Activated naive CD8-positive, alpha-beta T cell treated with anti-CD3 and anti-CD28 coated beads, Interleukin-2, amount 50 U/mL, for 24 hours (primary cell): ENCODE measurements around the gene CELSR3.

Source experiments
- ATAC-seq: fragments of 150-1000 bp; cut with Tn5 transposase; one replicate; pipeline ENCODE4 v1.10.0; 2021
- DNase-seq: peaks from one replicate; pipeline ENCODE4 v3.0.0; 2021
- H3K27ac Mint-ChIP-seq: one replicate; pipeline ENCODE4 v1.8.0; 2021; ENCODE audit warnings: mild to moderate bottlenecking, mixed read lengths
- H3K27me3 Mint-ChIP-seq: one replicate; pipeline ENCODE4 v1.8.0; 2021; ENCODE audit warnings: mixed read lengths
- H3K36me3 Mint-ChIP-seq: one replicate; pipeline ENCODE4 v1.8.0; 2021; ENCODE audit warnings: low read depth, mixed read lengths
- H3K4me1 Mint-ChIP-seq: one replicate; pipeline ENCODE4 v1.8.0; 2021; ENCODE audit warnings: mixed read lengths
- H3K4me3 Mint-ChIP-seq: one replicate; pipeline ENCODE4 v1.8.0; 2021; ENCODE audit warnings: mild to moderate bottlenecking, moderate library complexity, mixed read lengths
- H3K9me3 Mint-ChIP-seq: one replicate; pipeline ENCODE4 v1.8.0; 2021; ENCODE audit warnings: mixed read lengths

The CELSR3 gene

GRCh38 chr3:48692551-48692950, 29.9 kb upstream of the CELSR3 start:
- ATAC-seq: peak; percentile 19
- Mint-ChIP-seq H3K27me3 (no peaks in the 10 kb centered on the region), H3K27ac (no peak overlapping the region), H3K9me3 (no peaks in the 10 kb centered on the region), H3K36me3 (peaks cover 29% of the 10 kb centered on the region), H3K4me3 (no peak overlapping the region), H3K4me1 (peaks cover 9% of the 10 kb centered on the region)
- DNase-seq: no peak

DNA sequence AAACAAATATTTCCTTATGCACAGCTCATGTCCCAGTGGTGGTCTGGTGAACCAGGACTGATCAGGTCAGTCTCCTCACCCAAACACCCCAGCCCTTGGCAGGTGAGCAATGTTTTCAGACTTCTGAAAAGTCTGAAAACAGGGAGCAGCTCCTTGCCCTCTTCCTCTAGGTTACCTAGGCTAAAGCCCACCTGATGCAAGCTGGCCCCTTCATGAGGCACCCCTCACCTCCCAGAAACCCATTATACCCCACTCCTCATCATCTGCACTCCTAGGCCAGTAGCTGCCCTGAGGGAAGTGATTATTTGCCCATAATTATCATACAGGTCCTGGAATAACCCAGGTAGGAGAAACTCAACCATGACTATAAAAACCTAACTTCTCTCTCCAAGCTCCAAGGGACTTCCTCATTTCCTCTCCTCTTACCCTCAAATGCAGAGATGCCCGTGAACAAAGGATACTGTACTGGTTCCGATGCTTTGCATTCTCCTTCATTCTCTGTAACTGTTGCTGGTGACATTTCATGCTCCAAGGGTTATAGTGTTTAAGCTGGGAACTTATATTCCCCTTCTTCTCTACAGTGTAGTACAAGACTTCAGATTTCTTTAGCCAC, 28.3 kb upstream of the CELSR3 start:
- H3K9me3 Mint-ChIP-seq: no peaks in the 10 kb centered on the region
- H3K27ac Mint-ChIP-seq: no peak overlapping the region
- no peak for ATAC-seq
- no peak for DNase-seq
- peaks cover 6% of the 10 kb centered on the region for H3K4me1 Mint-ChIP-seq
- no peaks in the 10 kb centered on the region for H3K27me3 Mint-ChIP-seq
- no peak overlapping the region for H3K4me3 Mint-ChIP-seq
- H3K36me3 Mint-ChIP-seq: peaks cover 31% of the 10 kb centered on the region

DNA sequence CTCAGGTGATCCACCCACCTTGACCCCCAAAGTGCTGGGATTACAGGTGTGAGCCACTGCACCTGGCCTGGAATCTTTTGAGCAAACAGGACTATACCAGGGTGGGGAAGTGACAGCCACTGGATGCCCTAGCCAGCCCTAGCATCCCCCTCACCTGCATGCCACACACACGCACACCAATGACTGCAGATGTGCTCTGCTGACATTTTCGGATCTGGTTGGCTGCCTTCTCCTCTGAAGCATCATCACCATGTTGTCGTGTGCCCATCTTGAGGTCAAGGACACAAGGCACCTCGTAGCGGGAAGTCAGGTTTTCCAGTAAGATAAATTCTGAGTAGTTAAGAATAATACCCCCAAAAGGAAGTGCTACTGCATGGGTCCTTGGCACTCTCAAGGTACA, 26.7 kb upstream of the CELSR3 start:
- H3K4me3 Mint-ChIP-seq: no peak overlapping the region
- no peaks in the 10 kb centered on the region for H3K27me3 Mint-ChIP-seq
- DNase-seq (no peak), ATAC-seq (no peak)
- H3K4me1 Mint-ChIP-seq: peaks cover 9% of the 10 kb centered on the region
- H3K27ac Mint-ChIP-seq: no peak overlapping the region
- H3K9me3 Mint-ChIP-seq: no peaks in the 10 kb centered on the region
- peaks cover 30% of the 10 kb centered on the region for H3K36me3 Mint-ChIP-seq

DNA sequence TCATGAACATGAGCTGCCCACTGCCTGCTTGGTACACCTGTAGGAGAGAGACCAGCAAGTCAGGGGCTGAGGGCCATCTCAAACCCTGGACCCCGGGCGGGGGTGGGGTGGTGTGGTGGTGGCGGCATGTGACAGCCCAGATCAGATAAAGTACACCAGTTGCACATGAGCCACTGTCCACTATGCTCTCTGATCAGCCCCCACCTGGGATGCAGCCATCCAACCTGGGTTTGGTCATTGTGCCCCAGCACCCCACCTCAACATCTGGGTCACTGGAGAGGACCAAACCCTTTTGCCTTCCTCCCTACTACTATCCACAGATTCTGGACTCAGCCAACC, 26.0 kb upstream of the CELSR3 start:
- Mint-ChIP-seq H3K27me3 (no peaks in the 10 kb centered on the region), H3K9me3 (no peaks in the 10 kb centered on the region), H3K4me1 (peaks cover 15% of the 10 kb centered on the region), H3K27ac (no peak overlapping the region), H3K4me3 (no peak overlapping the region), H3K36me3 (peaks cover 30% of the 10 kb centered on the region)
- ATAC-seq (no peak), DNase-seq (no peak)

DNA sequence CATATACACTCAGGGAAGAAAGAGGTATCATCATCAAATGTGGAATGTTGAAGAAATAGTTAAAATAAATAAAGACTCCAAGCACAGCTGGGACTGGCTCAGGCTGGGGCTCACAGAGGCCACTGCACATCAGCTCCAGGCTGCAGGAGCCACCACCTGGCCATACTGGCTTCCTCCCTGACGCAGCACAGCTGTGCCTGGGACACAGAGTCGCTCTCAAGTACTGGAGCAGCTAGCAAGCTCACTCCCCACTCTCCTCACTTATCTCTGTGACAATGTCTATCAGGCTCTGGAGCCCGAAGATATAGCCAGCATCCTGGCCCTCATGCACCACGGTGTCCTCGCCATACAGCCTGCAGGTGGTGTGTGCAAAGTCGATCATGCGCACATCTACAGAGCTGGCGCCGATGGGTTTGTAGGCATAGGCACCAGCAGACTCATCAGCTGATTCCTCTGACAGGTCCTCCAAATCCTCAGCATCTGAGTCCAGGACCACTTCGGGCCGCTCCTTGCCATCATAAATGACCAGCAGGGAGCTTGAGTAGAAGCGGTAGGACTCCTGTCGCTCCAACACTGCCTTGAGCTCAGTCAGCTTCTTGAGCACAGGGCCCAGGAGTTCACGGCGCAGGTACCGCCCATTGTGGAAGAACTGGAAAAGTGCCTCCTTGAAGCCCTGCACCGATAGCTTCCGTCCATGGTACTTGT, 25.5 kb upstream of the CELSR3 start:
- Mint-ChIP-seq H3K27me3 (no peaks in the 10 kb centered on the region), H3K36me3 (peaks cover 29% of the 10 kb centered on the region), H3K9me3 (no peaks in the 10 kb centered on the region), H3K4me1 (peaks cover 16% of the 10 kb centered on the region), H3K27ac (no peak overlapping the region), H3K4me3 (no peak overlapping the region)
- DNase-seq (no peak), ATAC-seq (no peak)

GRCh38 chr3:48687220-48687678, 24.6 kb upstream of the CELSR3 start:
- DNase-seq: no peak
- ATAC-seq: no peak
- peaks cover 22% of the 10 kb centered on the region for H3K36me3 Mint-ChIP-seq
- no peaks in the 10 kb centered on the region for H3K27me3 Mint-ChIP-seq
- no peak overlapping the region for H3K27ac Mint-ChIP-seq
- H3K4me3 Mint-ChIP-seq: no peak overlapping the region
- no peaks in the 10 kb centered on the region for H3K9me3 Mint-ChIP-seq
- H3K4me1 Mint-ChIP-seq: peaks cover 16% of the 10 kb centered on the region

DNA sequence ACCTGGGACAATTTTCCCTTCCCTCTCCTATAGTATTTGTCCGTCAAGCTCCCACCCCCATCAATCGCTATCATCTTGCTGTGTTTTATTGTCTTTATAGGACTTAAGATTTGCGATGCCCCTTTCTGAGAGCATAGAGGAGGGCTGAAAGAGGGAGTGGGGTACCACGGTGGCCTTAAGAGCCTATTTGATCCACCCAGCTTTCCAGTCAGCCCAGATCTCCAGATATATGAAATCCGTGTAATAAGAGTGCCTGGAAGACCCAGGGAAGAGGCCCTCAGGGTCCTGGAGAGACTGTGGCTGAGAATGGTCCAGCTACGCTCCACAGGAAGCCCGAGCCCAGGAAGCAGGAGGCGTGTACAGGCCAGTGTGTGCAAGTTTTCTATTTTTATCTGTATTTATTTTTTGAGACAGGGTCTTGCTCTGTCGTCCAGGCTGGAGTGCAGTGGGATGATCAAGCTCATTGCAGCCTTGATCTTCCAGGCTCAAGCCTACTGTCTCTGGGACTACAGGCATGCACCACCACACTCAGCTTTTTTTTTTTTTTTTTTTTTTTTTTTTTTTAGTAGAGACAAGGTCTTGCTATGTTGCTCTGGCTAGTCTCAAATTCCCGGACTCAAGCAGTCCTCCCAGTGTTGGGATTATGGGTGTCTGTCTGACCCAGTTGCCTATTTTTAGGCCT, 24.0 kb upstream of the CELSR3 start:
- Mint-ChIP-seq H3K4me1 (peaks cover 16% of the 10 kb centered on the region), H3K36me3 (peaks cover 18% of the 10 kb centered on the region)

DNA sequence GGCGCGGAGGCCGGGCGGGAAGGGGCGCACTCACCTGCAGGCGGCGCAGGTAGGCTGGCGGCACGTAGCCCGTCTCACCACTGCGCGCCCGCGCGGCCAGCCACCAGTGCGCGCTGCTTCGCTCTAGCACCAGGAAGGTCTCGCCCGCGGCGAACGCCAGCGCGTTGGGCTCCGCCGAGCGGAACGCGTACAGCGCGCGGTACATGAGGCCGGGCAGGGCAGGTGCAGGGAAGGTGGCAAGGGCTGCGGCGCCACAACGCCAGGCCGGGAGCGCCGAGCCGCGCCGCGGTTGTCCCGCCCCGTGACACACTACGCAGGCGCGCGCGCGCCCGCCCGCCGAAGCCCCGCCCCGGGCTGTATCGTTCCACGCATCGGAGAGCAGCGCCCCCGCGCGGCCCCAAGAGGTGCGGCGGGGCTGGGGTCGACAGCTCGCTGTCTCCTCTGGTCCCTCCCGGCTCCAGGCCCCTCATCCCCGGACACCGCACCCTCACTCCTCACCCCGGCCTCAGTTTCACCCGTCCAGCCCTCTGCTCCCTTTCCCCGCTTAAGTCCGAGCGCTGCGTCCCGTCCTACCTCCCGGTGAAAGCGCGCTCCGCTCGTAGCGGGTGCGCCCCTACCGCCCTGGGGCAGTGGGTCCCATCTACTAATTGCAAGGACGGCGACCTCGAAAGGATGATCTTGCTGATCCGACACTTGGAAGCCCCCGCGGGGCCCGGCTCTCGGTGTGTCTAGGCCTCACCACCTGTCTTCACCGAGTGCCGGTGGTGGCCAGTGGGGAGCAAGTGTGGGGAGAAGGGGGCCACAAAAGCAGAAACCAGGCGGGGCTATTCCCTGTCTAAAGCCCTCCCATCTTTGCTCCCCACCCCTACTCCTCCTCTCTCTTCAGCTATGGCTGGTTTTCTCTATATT, 23.2 kb upstream of the CELSR3 start, which contains the start of gene NCKIPSD:
Gene NCKIPSD (minus strand): TSS at position 313 of the 909 bp plus-strand sequence. CDS start 108 bp downstream, at position 205.
- peak within 1 kb of the TSS; percentile 86 for H3K27ac Mint-ChIP-seq
- H3K36me3 Mint-ChIP-seq: peaks cover 15% of the 10 kb centered on the region

More for the DNA sequence above, 24.0 kb upstream of the CELSR3 start:
- ATAC-seq (no peak), DNase-seq (no peak)
- H3K27me3 Mint-ChIP-seq: no peaks in the 10 kb centered on the region
- no peaks in the 10 kb centered on the region for H3K9me3 Mint-ChIP-seq
- peak overlapping the region; percentile 85 for H3K4me3 Mint-ChIP-seq
- no peak overlapping the region for H3K27ac Mint-ChIP-seq

DNA sequence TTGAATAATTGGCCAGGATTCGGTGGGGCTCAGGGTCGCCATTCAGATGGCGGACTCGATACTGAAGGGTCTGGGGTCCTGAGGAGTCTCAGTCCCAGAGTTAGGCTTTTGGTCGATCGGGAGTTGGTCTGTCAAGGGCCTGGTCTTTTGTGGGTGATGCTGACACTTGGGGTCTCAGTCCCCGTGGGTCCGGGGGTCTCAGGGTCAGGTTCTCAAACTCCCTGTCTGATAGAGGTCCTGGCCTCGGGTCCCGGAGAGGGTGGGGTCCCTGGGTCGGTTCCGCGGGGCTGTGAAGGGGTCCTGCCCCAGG, 22.6 kb upstream of the CELSR3 start:
- Mint-ChIP-seq H3K27me3 (no peaks in the 10 kb centered on the region), H3K9me3 (no peaks in the 10 kb centered on the region), H3K27ac (peak overlapping the region; percentile 78), H3K36me3 (peaks cover 21% of the 10 kb centered on the region), H3K4me1 (peaks cover 19% of the 10 kb centered on the region), H3K4me3 (peak overlapping the region; percentile 85)
- DNase-seq: no peak
- ATAC-seq: no peak

More for the DNA sequence above, 23.2 kb upstream of the CELSR3 start, which contains the start of gene NCKIPSD:
- H3K4me1 Mint-ChIP-seq: peaks cover 16% of the 10 kb centered on the region
- ATAC-seq (peak; percentile 88), DNase-seq (peak; percentile 95)
- no peaks in the 10 kb centered on the region for H3K27me3 Mint-ChIP-seq
- H3K4me3 Mint-ChIP-seq: peak within 1 kb of the TSS; percentile 85
- H3K9me3 Mint-ChIP-seq: no peaks in the 10 kb centered on the region

- Mint-ChIP-seq H3K4me1 (peaks cover 19% of the 10 kb centered on the region), H3K36me3 (peaks cover 17% of the 10 kb centered on the region)
Observed at GRCh38 chr3:48684480-48685143, 21.9 kb upstream of the CELSR3 start.

GRCh38 chr3:48684054-48684349, 21.3 kb upstream of the CELSR3 start:
- no peak for ATAC-seq
- Mint-ChIP-seq H3K9me3 (no peaks in the 10 kb centered on the region), H3K4me1 (peaks cover 19% of the 10 kb centered on the region), H3K36me3 (peaks cover 17% of the 10 kb centered on the region), H3K27me3 (no peaks in the 10 kb centered on the region), H3K27ac (no peak overlapping the region), H3K4me3 (peak overlapping the region; percentile 85)
- no peak for DNase-seq

More at GRCh38 chr3:48684480-48685143, 21.9 kb upstream of the CELSR3 start:
- Mint-ChIP-seq H3K4me3 (peak overlapping the region; percentile 85), H3K9me3 (no peaks in the 10 kb centered on the region), H3K27me3 (no peaks in the 10 kb centered on the region), H3K27ac (peak overlapping the region; percentile 78)
- no peak for ATAC-seq
- no peak for DNase-seq

DNA sequence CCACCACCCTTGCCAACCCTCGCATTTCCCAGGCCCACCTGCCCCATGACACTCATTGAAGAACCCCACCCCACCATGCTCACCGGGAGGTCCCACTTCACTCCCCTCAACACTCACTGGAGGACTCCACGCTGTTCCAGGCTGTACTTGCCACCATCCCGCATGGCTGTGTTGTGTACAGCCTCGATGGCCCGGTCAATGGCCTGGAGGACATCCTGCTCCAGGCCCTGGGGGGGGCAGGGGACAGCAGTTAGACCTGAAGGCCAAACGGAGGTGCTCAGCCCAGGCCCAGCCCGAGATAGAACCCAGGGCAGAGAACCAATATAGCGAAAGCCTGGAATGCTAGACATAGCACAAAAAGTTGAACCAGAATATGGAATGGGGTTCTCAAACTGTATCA, 20.1 kb upstream of the CELSR3 start:
- DNase-seq (no peak), ATAC-seq (no peak)
- Mint-ChIP-seq H3K27me3 (no peaks in the 10 kb centered on the region), H3K4me3 (no peak overlapping the region), H3K9me3 (no peaks in the 10 kb centered on the region), H3K27ac (no peak overlapping the region), H3K36me3 (peaks cover 21% of the 10 kb centered on the region), H3K4me1 (peaks cover 19% of the 10 kb centered on the region)

- no peak for DNase-seq
- Mint-ChIP-seq H3K4me1 (peaks cover 19% of the 10 kb centered on the region), H3K27me3 (no peaks in the 10 kb centered on the region), H3K27ac (no peak overlapping the region), H3K4me3 (no peak overlapping the region), H3K36me3 (peaks cover 23% of the 10 kb centered on the region), H3K9me3 (no peaks in the 10 kb centered on the region)
- no peak for ATAC-seq
Observed at GRCh38 chr3:48681974-48682610, 19.4 kb upstream of the CELSR3 start.

DNA sequence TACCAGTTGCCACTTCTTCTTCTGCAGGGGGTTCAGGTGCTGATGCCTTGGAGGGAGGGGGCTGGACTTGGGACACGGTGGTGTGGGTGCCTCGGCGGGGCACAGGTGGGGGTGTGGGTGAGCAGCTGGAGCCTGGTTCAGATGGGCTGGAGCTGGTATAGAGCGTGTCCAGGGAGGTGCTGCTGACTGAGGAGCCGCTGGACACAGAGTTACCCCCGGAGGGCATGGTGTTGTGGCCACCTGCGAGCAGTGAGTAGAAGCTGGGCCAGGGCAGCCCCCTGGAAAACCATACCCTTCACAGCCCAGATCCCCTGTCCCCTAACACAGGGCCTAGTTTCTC, 18.8 kb upstream of the CELSR3 start:
- peaks cover 18% of the 10 kb centered on the region for H3K4me1 Mint-ChIP-seq
- peaks cover 23% of the 10 kb centered on the region for H3K36me3 Mint-ChIP-seq

More for the DNA sequence above, 18.8 kb upstream of the CELSR3 start:
- DNase-seq: no peak
- no peaks in the 10 kb centered on the region for H3K9me3 Mint-ChIP-seq
- ATAC-seq: no peak
- no peak overlapping the region for H3K4me3 Mint-ChIP-seq
- no peak overlapping the region for H3K27ac Mint-ChIP-seq
- no peaks in the 10 kb centered on the region for H3K27me3 Mint-ChIP-seq
